Mesenteric fat pad (tissue), 1 donor: ENCODE data around the gene OTOA. TPM values are rescaled to one million over a fixed set of nuclear protein-coding genes. Genes with fewer than 3 reads are reported as not detected.
"Not testable (repeated sequence)": the region's sequence is repeated elsewhere in the genome, so short reads cannot be mapped to it uniquely, and the experiment has no call there.

Source experiments
- DNase-seq: peaks from one replicate; pipeline ENCODE4 v3.0.0-alpha.2; 2020; ENCODE audit warnings: low spot score
- total RNA-seq: library from RNA; stranded (reverse); fragmentation: NEBNext Ultra II Directional; extraction: Animal tissue kit (Norgen Biotek cat#: 25700); gene quantifications from one replicate; pipeline ENCODE4 v1.2.1, GENCODE V29; 2021
- donor health status: DM: yes; HTN: yes; CAD: no.

Gene OTOA
- total RNA-seq, 1 donor from 2014 or later: 0.48 TPM

DNA sequence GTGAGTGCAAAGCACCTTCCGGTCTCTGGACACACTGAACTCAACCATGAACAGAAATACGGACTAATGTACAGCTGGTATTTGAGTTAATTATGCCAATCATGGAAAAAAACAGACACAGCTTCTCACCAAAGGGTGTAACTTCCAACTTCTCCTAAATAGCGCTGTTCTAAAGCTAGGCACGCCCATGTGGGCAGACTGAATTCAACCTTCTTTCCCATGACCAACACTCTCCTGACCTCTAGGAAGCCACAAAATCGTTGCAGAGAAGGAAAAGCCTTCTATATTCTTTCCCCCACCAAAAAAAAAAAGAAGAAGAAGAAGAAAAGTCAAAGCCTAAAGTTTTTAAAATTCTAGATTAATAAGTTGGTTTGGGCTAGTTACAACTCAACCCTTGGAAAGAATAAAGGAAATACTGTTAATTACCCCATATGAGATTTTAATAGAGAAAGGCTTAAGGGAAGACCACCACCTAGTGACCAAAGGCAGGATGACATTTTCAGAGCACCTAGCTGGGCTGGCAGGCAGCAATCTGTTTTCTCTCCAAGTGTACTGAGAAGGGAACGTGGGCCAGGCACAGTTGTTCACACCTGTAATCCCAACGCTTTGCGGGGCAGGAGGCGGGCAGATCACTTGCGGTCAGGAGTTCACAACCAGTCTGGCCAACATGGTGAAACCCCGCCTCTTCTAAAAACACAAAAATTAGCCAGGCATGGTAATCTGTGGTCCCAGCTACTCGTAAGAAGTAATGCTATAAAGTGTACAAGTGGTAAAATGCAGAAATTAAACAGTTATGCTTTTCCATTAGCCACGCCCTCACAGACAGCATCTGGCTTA, 138.0 kb downstream of the OTOA start:
- not testable (repeated sequence) for DNase-seq

DNA sequence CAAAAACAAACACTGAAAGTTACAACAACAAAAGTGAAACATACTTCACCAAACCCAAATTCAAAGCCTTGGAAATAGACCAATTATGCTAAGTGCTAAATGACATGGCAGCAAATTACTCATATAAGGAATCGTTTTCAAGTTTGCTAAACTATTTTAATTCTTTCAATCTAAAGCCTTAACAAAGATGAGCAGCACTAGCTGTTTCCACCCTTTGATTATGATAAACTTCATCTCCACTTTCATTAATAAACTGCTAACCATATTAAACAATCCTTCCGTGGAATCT, 138.6 kb downstream of the OTOA start:
- DNase-seq: not testable (repeated sequence)

Other genes starting within 250 kb of the OTOA start
- gene METTL9, start 64.4 kb upstream of the OTOA start, total RNA-seq: 89.3 TPM
- gene IGSF6, start 11.4 kb upstream of the OTOA start, total RNA-seq: 14.7 TPM
- 235 TPM for gene NPIPB4, start 193.8 kb downstream of the OTOA start, total RNA-seq